ENCODE measurements around the gene MRPL34.

MRPL34 gene

DNA sequence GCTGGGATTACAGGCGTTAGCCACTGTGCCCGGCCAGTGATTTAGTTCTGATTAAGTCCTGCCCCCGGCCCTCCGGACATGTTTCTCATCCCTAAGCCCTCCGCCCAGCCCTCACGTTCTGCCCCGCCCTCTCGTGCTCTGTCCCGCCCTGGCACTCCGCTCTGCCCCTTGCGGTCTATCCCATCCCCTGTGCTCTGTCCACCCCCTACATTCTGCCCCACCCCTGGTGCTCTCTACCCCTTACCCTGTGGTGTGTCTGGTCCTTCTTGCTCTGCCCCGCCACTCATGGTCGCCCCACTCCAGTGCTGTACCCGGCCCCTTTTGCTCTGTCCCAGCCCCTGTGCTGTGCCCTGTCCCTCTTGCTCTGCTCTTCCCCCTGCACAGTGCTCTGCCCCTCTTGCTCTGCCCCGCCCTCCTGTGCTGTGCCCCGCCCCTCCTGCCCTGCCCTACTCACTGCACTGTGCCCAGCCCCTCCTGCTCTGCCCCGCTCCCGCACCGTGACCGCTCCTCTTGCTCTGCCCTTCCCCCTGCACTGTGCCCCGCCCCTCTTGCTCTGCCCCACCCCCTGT, 34.7 kb downstream of the MRPL34 start:
- DNase-seq (ENCODE audit: low read depth in 3 of 3), result no peak

- no peak for DNase-seq (ENCODE audit: low read depth in 3 of 3)
Measured at GRCh38 chr19:17340871-17341357, 35.2 kb downstream of the MRPL34 start.

DNA sequence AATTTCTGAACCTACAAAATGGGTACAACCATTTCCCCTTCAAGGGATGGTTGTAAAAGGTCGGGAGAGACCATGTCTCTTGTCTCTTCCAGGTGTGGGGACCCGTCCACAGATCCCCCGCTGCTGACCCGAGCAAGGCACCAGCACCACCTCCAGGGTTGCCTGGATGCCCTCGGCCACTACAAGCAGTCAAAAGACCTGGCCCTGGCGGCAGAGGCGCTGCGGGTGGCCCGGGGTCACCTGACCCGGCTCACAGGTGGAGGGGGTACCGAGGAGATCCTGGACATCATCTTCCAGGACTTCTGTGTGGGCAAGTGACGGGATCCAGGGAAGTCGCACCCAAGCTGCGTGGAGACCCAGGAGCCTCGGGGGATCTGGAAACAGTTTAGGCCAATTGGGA, 35.7 kb downstream of the MRPL34 start:
- DNase-seq (ENCODE audit: low read depth in 3 of 3), result no peak

GRCh38 chr19:17341845-17342244, 36.2 kb downstream of the MRPL34 start:
- no peak for DNase-seq (ENCODE audit: low read depth in 3 of 3)

DNA sequence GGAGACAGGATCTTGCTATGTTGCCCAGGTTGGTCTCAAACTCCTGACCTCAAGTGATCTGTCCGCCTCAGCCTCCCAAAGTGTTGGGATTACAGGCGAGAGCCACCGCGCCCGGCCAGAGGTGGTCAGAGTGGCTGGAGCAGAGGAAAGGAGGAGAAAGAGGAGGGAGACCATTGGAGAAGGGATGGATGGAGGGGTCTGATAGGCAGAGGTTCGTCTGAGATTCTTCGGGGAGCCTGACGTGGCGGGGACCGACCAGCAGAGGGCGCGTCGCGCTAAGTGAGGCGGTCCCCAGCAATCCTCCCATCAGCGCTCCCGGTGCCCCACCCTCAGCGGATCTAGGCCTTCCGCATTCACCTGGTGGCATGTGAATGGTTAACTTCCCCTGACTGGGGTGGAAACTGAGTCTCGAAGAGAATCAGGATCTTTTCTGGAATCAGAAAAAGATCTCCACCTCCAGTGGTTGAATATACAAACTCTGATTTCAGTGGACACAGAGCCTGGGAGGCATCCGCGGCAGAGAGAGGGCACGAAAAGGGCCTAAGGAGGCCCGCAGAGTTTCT, 40.5 kb downstream of the MRPL34 start:
- DNase-seq (ENCODE audit: low read depth in 3 of 3), result peak; percentile 62 to 78 (median 62)

GRCh38 chr19:17347361-17347760, 41.7 kb downstream of the MRPL34 start:
- DNase-seq (ENCODE audit: low read depth in 3 of 3), result no peak

- no peak for DNase-seq (ENCODE audit: low read depth in 3 of 3)
Measured at GRCh38 chr19:17347877-17348276, 42.2 kb downstream of the MRPL34 start.

DNA sequence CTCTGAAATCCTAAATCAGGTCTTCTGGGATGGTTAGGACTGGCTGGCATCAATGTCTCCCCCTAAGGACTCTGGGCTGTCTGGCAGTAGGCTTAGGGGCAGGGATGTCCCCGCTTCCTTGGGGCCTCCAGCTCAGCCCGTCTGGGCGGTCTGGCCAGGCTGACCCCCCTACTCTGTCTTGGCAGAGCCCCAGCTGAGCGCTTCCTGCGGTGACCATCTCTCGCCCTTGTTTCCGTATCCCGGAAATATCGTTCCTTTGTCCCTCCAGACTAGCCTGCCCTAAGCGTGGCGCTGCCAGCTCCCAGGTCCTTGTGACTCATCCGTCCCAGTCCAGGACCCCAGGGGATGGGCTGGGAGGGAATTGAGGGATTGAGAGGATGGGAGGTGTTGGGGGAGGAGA, 43.0 kb downstream of the MRPL34 start:
- no peak for DNase-seq (ENCODE audit: low read depth in 3 of 3)

GRCh38 chr19:17351815-17352435, 46.3 kb downstream of the MRPL34 start:
- no peak for DNase-seq (ENCODE audit: low read depth in 3 of 3)

DNA sequence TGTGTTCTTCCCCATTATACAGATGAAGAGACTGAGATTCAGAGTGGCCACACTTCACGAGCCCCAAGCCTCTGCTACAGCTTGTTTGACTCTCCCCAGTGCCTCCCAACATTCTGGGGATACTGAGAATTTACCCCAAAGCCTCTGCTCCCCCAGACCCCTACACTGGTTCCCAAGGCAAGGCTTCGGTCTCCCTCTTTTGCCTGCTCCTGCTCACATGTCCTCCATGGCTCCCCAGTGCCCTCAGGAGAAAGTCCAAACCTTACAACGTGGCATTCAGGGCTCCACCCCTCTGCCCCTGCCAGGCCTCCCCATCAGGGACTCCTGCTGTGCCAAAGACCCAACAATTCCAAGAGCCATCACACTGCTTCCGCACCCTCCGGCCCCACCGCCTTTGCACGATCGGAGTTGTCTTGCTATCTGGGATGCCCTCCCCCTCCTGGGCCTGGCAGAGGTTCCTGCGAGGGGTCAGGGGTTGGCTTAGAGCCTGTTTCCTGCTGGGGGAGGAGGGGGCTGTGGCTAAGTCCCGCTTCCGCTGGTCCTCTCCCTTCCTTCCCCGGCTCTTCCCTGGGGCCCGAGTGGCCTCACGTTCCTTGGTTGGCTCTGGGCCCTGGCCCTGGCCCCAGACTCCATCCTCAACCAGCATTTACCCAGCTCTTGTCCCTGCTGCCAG, 47.1 kb downstream of the MRPL34 start:
- no peak for DNase-seq (ENCODE audit: low read depth in 3 of 3)

GRCh38 chr19:17353386-17353785, 47.7 kb downstream of the MRPL34 start:
- no peak for DNase-seq (ENCODE audit: low read depth in 3 of 3)

All from stimulated activated CD4-positive, alpha-beta T cell treated with anti-CD3 and anti-CD28 coated beads, TNF-alpha, amount 100 ng/mL, for 24 hours (primary cell).